Ovary (tissue), 3 donors: Measurements from ENCODE around the gene NUDT8.
A peak's percentile ranks its signal among the peaks of the same experiment; 100 is the strongest.

Experiments
- CTCF ChIP-seq, 3 donors: fragments of 450-650 bp in 2 of 3; fragments of 200-600 bp in 1 of 3; IDR thresholded peaks; one replicate each; pipeline versions ENCODE4 v1.5.1 to v1.8.0; 2016 to 2022; ENCODE audit warnings: antibody characterized with exemption in 3 of 3, mild to moderate bottlenecking in 1 of 3
- EP300 ChIP-seq: sonication (generic); formaldehyde crosslinking; IDR thresholded peaks from one replicate; pipeline ENCODE4 v1.6.1; 2017; ENCODE audit warnings: antibody characterized with exemption
- POLR2A ChIP-seq: fragments of 450-650 bp; IDR thresholded peaks from one replicate; pipeline ENCODE4 v1.6.1; 2017; ENCODE audit warnings: antibody characterized with exemption, mild to moderate bottlenecking, moderate library complexity
- donor health status: DM: no; HTN: no; CAD: no.

- TF ChIP-seq CTCF (IDR thresholded peaks at IDR 0.05) (peak in 1 of 3 donors; percentile 14), POLR2A (no peak), EP300 (no peak)
Measured at GRCh38 chr11:67584881-67585873, 44.6 kb downstream of the NUDT8 start.
